Islet precursor cell (in vitro differentiated cells): ENCODE data around the gene PKD1L1.
"Not testable (repeated sequence)": the region's sequence is repeated elsewhere in the genome, so short reads cannot be mapped to it uniquely, and the experiment has no call there.

Experiments used
- DNase-seq: peaks from one replicate; pipeline ENCODE4 v3.0.0-alpha.2; 2018

The PKD1L1 gene

GRCh38 chr7:47814905-47815613 is 133.2 kb downstream of the PKD1L1 start:
- peak; percentile 87 for DNase-seq

- no peak for DNase-seq
These were observed 134.5 kb downstream of the PKD1L1 start for GRCh38 chr7:47813620-47814260.

- no peak for DNase-seq
These were observed 135.7 kb downstream of the PKD1L1 start for GRCh38 chr7:47812429-47813136.

- no peak for DNase-seq
These were observed 136.5 kb downstream of the PKD1L1 start for GRCh38 chr7:47811632-47812380.

GRCh38 chr7:47809387-47809786 is 138.9 kb downstream of the PKD1L1 start:
- DNase-seq, result no peak

- no peak for DNase-seq
These were observed 139.9 kb downstream of the PKD1L1 start for GRCh38 chr7:47808321-47808720.

GRCh38 chr7:47807756-47808155 is 140.5 kb downstream of the PKD1L1 start:
- no peak for DNase-seq

- no peak for DNase-seq
These were observed 141.1 kb downstream of the PKD1L1 start for GRCh38 chr7:47807126-47807525.

- no peak for DNase-seq
These were observed 141.6 kb downstream of the PKD1L1 start for GRCh38 chr7:47806701-47807103.

- DNase-seq, result no peak
These were observed 143.3 kb downstream of the PKD1L1 start for GRCh38 chr7:47804767-47805545.

- no peak for DNase-seq
These were observed 144.4 kb downstream of the PKD1L1 start for GRCh38 chr7:47803846-47804245.

- DNase-seq, result no peak
These were observed 145.2 kb downstream of the PKD1L1 start for GRCh38 chr7:47803025-47803424.

- DNase-seq, result no peak
These were observed 146.8 kb downstream of the PKD1L1 start for GRCh38 chr7:47801423-47801822.

- peak; percentile 56 for DNase-seq
These were observed 148.7 kb downstream of the PKD1L1 start for GRCh38 chr7:47799524-47799923.

- no peak for DNase-seq
These were observed 151.9 kb downstream of the PKD1L1 start for GRCh38 chr7:47796347-47796746.

- DNase-seq, result no peak
These were observed 152.6 kb downstream of the PKD1L1 start for GRCh38 chr7:47795631-47796030.

- DNase-seq, result not testable (repeated sequence)
These were observed 153.1 kb downstream of the PKD1L1 start for GRCh38 chr7:47795126-47795525.

GRCh38 chr7:47794016-47794415 is 154.2 kb downstream of the PKD1L1 start:
- DNase-seq, result no peak

GRCh38 chr7:47793186-47793585 is 155.1 kb downstream of the PKD1L1 start:
- DNase-seq, result not testable (repeated sequence)

GRCh38 chr7:47792521-47793121 is 155.6 kb downstream of the PKD1L1 start:
- no peak for DNase-seq

- no peak for DNase-seq
These were observed 156.6 kb downstream of the PKD1L1 start for GRCh38 chr7:47791682-47792081.

GRCh38 chr7:47788083-47788482 is 160.2 kb downstream of the PKD1L1 start:
- no peak for DNase-seq
